ENCODE results near the gene FBRS.
A peak's percentile ranks its signal among the peaks of the same experiment; 100 is the strongest.

Gene FBRS

GRCh38 chr16:30651124-30652004, 6.9 kb upstream of the FBRS start (continued):
- TF ChIP-seq, protein P1, sequence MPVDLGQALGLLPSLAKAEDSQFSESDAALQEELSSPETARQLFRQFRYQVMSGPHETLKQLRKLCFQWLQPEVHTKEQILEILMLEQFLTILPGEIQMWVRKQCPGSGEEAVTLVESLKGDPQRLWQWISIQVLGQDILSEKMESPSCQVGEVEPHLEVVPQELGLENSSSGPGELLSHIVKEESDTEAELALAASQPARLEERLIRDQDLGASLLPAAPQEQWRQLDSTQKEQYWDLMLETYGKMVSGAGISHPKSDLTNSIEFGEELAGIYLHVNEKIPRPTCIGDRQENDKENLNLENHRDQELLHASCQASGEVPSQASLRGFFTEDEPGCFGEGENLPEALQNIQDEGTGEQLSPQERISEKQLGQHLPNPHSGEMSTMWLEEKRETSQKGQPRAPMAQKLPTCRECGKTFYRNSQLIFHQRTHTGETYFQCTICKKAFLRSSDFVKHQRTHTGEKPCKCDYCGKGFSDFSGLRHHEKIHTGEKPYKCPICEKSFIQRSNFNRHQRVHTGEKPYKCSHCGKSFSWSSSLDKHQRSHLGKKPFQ (tag by site-specific recombination; IDR thresholded peaks at IDR 0.05), result no peak
- TF ChIP-seq ZBTB20 (tag by site-specific recombination; IDR thresholded peaks at IDR 0.05) (peak; percentile 94), ZNF677 (tag by site-specific recombination; IDR thresholded peaks at IDR 0.05) (no peak), ZNF621 (tag by site-specific recombination; IDR thresholded peaks at IDR 0.05) (no peak), ZNF658 (tag by site-specific recombination; IDR thresholded peaks at IDR 0.05) (no peak), ZFP37 (tag by site-specific recombination; IDR thresholded peaks at IDR 0.05) (no peak), INSM2 (tag by site-specific recombination; IDR thresholded peaks at IDR 0.05) (no peak; the same call in 1 of the 2 replicates), ZNF324 (tag by site-specific recombination; IDR thresholded peaks at IDR 0.05) (no peak), KLF16 (tag by site-specific recombination; IDR thresholded peaks at IDR 0.05) (no peak), ZNF830 (tag by site-specific recombination; IDR thresholded peaks at IDR 0.05; ENCODE audit: low read depth) (no peak), GLIS1 (tag by site-specific recombination; IDR thresholded peaks at IDR 0.05) (peak; percentile 92), SP3 (tag by site-specific recombination; IDR thresholded peaks at IDR 0.05) (no peak), ZNF280D (tag by site-specific recombination; IDR thresholded peaks at IDR 0.05) (no peak), ZNF335 (tag by site-specific recombination; conservative IDR thresholded peaks at IDR 0.05) (peak; percentile 56; the same call in 1 of the 2 replicates), ZBTB1 (tag by site-specific recombination; IDR thresholded peaks at IDR 0.05) (no peak), ZNF211 (tag by site-specific recombination; IDR thresholded peaks at IDR 0.05; ENCODE audit: low read depth) (no peak), ZNF391 (tag by site-specific recombination; IDR thresholded peaks at IDR 0.05; ENCODE audit: borderline replicate concordance, low read depth) (no peak), ZSCAN23 (tag by site-specific recombination; IDR thresholded peaks at IDR 0.05) (no peak), KLF1 (tag by site-specific recombination; IDR thresholded peaks at IDR 0.05) (no peak), ZNF341 (tag by site-specific recombination; IDR thresholded peaks at IDR 0.05; ENCODE audit: low read depth) (no peak), BCL11B (tag by site-specific recombination; IDR thresholded peaks at IDR 0.05; ENCODE audit: low read depth) (no peak), ZNF600 (tag by site-specific recombination; IDR thresholded peaks at IDR 0.05) (no peak; the same call in 1 of the 2 replicates), SCRT2 (tag by site-specific recombination; IDR thresholded peaks at IDR 0.05) (peak; percentile 39; the same call in 1 of the 2 replicates)
- TF ChIP-seq, protein P2, sequence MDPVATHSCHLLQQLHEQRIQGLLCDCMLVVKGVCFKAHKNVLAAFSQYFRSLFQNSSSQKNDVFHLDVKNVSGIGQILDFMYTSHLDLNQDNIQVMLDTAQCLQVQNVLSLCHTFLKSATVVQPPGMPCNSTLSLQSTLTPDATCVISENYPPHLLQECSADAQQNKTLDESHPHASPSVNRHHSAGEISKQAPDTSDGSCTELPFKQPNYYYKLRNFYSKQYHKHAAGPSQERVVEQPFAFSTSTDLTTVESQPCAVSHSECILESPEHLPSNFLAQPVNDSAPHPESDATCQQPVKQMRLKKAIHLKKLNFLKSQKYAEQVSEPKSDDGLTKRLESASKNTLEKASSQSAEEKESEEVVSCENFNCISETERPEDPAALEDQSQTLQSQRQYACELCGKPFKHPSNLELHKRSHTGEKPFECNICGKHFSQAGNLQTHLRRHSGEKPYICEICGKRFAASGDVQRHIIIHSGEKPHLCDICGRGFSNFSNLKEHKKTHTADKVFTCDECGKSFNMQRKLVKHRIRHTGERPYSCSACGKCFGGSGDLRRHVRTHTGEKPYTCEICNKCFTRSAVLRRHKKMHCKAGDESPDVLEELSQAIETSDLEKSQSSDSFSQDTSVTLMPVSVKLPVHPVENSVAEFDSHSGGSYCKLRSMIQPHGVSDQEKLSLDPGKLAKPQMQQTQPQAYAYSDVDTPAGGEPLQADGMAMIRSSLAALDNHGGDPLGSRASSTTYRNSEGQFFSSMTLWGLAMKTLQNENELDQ (tag by site-specific recombination; IDR thresholded peaks at IDR 0.05; ENCODE audit: low read depth), result no peak
- TF ChIP-seq, protein P3, sequence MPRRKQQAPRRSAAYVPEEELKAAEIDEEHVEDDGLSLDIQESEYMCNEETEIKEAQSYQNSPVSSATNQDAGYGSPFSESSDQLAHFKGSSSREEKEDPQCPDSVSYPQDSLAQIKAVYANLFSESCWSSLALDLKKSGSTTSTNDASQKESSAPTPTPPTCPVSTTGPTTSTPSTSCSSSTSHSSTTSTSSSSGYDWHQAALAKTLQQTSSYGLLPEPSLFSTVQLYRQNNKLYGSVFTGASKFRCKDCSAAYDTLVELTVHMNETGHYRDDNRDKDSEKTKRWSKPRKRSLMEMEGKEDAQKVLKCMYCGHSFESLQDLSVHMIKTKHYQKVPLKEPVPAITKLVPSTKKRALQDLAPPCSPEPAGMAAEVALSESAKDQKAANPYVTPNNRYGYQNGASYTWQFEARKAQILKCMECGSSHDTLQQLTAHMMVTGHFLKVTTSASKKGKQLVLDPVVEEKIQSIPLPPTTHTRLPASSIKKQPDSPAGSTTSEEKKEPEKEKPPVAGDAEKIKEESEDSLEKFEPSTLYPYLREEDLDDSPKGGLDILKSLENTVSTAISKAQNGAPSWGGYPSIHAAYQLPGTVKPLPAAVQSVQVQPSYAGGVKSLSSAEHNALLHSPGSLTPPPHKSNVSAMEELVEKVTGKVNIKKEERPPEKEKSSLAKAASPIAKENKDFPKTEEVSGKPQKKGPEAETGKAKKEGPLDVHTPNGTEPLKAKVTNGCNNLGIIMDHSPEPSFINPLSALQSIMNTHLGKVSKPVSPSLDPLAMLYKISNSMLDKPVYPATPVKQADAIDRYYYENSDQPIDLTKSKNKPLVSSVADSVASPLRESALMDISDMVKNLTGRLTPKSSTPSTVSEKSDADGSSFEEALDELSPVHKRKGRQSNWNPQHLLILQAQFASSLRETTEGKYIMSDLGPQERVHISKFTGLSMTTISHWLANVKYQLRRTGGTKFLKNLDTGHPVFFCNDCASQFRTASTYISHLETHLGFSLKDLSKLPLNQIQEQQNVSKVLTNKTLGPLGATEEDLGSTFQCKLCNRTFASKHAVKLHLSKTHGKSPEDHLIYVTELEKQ (tag by site-specific recombination; IDR thresholded peaks at IDR 0.05; ENCODE audit: borderline replicate concordance), result no peak

All from HEK293 (cell line).